Measurements from ENCODE around the gene MAD1L1. TPM values are rescaled to one million over a fixed set of nuclear protein-coding genes. Genes with fewer than 3 reads are reported as not detected.

Gene MAD1L1
- total and polyA plus RNA-seq, 2 of the 13 experiments (the other 11 are each of a cell fraction or from before 2014, with no cell fraction given) = 17.4 to 64.7 TPM

DNA sequence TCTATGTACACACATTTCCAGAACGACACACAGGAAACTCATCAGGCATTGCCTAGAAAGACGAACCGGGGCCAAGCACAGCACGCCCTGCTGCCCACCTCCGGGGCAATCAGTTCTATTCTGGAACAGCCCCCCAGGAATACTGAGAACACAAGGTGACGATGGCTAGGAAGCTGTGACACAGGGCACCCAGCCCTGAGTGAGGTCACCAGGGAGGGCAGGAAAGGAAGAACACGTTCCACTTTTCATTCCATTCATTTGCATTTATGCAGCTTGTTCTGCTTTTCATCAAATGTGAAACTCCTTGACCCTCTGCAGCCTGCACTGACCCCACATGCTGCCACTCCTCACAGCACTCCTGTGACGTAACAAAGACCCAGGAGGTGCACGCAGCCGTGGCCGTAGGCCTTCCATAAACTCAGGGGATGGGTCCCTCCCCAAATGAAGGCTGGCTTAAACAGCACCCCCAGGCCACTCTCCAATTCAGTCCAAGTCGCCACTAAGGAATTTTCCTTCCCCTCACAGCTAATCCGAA lies 28.9 kb downstream of the MAD1L1 start:
- ChIA-PET POLR2A (no interaction called here), CTCF (ENCODE audit: low intra/inter-chr PET ratio, low total read pairs) (no interaction called here)
- Histone ChIP-seq H3K9ac (ENCODE audit: insufficient read depth, low read depth, low read length) (no peak overlapping the region), H2AFZ (ENCODE audit: low read length) (no peak overlapping the region), H3K4me1 (ENCODE audit: insufficient read depth, low read length) (no peaks in the 10 kb centered on the region), H3K27me3 (ENCODE audit: control insufficient read depth in 1 of 2, insufficient read depth in 2 of 2, low read length in 2 of 2) (no peaks in the 10 kb centered on the region), H3K36me3 (replicated peaks in 1 of 2; ENCODE audit: control insufficient read depth in 1 of 2, insufficient read depth in 2 of 2, low read length in 2 of 2) (peaks cover 30 to 73% of the 10 kb centered on the region in 2 experiments; a peak in 4 of 5 replicates), H3K79me2 (ENCODE audit: insufficient read depth, low read length) (peaks cover 3% of the 10 kb centered on the region), H4K20me1 (ENCODE audit: insufficient read depth, low read length) (no peaks in the 10 kb centered on the region), H3K4me3 (replicated peaks in 1 of 3; ENCODE audit: insufficient read depth in 1 of 3, low read depth in 2 of 3, low read length in 3 of 3) (no peak overlapping the region), H3K27ac (ENCODE audit: extremely low read length, insufficient read depth, low read length) (no peak overlapping the region), H3K4me2 (ENCODE audit: low read depth, low read length) (no peak overlapping the region), H3K9me3 (ENCODE audit: low read length) (no peaks in the 10 kb centered on the region)
- no peak for FAIRE-seq
- TF ChIP-seq ASH2L (IDR thresholded peaks at IDR 0.05; ENCODE audit: insufficient read length, low read depth, low read length) = no peak
- TF ChIP-seq, protein P1, sequence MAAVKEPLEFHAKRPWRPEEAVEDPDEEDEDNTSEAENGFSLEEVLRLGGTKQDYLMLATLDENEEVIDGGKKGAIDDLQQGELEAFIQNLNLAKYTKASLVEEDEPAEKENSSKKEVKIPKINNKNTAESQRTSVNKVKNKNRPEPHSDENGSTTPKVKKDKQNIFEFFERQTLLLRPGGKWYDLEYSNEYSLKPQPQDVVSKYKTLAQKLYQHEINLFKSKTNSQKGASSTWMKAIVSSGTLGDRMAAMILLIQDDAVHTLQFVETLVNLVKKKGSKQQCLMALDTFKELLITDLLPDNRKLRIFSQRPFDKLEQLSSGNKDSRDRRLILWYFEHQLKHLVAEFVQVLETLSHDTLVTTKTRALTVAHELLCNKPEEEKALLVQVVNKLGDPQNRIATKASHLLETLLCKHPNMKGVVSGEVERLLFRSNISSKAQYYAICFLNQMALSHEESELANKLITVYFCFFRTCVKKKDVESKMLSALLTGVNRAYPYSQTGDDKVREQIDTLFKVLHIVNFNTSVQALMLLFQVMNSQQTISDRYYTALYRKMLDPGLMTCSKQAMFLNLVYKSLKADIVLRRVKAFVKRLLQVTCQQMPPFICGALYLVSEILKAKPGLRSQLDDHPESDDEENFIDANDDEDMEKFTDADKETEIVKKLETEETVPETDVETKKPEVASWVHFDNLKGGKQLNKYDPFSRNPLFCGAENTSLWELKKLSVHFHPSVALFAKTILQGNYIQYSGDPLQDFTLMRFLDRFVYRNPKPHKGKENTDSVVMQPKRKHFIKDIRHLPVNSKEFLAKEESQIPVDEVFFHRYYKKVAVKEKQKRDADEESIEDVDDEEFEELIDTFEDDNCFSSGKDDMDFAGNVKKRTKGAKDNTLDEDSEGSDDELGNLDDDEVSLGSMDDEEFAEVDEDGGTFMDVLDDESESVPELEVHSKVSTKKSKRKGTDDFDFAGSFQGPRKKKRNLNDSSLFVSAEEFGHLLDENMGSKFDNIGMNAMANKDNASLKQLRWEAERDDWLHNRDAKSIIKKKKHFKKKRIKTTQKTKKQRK (IDR thresholded peaks at IDR 0.05; ENCODE audit: low read length) = no peak
- no peak for TF ChIP-seq MAFG (CRISPR knock-in tag; IDR thresholded peaks at IDR 0.05)
- no peak for TF ChIP-seq NR1H2 (CRISPR knock-in tag; IDR thresholded peaks at IDR 0.05; ENCODE audit: borderline replicate concordance, low read depth)
- TF ChIP-seq, protein P2, sequence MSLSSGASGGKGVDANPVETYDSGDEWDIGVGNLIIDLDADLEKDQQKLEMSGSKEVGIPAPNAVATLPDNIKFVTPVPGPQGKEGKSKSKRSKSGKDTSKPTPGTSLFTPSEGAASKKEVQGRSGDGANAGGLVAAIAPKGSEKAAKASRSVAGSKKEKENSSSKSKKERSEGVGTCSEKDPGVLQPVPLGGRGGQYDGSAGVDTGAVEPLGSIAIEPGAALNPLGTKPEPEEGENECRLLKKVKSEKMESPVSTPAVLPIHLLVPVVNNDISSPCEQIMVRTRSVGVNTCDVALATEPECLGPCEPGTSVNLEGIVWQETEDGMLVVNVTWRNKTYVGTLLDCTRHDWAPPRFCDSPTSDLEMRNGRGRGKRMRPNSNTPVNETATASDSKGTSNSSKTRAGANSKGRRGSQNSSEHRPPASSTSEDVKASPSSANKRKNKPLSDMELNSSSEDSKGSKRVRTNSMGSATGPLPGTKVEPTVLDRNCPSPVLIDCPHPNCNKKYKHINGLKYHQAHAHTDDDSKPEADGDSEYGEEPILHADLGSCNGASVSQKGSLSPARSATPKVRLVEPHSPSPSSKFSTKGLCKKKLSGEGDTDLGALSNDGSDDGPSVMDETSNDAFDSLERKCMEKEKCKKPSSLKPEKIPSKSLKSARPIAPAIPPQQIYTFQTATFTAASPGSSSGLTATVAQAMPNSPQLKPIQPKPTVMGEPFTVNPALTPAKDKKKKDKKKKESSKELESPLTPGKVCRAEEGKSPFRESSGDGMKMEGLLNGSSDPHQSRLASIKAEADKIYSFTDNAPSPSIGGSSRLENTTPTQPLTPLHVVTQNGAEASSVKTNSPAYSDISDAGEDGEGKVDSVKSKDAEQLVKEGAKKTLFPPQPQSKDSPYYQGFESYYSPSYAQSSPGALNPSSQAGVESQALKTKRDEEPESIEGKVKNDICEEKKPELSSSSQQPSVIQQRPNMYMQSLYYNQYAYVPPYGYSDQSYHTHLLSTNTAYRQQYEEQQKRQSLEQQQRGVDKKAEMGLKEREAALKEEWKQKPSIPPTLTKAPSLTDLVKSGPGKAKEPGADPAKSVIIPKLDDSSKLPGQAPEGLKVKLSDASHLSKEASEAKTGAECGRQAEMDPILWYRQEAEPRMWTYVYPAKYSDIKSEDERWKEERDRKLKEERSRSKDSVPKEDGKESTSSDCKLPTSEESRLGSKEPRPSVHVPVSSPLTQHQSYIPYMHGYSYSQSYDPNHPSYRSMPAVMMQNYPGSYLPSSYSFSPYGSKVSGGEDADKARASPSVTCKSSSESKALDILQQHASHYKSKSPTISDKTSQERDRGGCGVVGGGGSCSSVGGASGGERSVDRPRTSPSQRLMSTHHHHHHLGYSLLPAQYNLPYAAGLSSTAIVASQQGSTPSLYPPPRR (CRISPR knock-in tag; IDR thresholded peaks at IDR 0.05; ENCODE audit: borderline replicate concordance) = no peak
- TF ChIP-seq MED13 (CRISPR knock-in tag; IDR thresholded peaks at IDR 0.05) = no peak
- no peak for TF ChIP-seq ZNF569 (CRISPR knock-in tag; IDR thresholded peaks at IDR 0.05; ENCODE audit: borderline replicate concordance)
- no peak for ATAC-seq
- in situ Hi-C loops (cut with HindIII; ENCODE audit: extremely low pct_ligation_motif_present, low pct_unique_long_range_greater_than_20kb) (loop anchor here (25.0 kb wide), 1 partner anchor 617 kb away; no protein-coding TSS in a partner anchor), intact Hi-C loops (cut with micrococcal nuclease; ENCODE audit: unreplicated experiment) (no loop called here)
- BruUV-seq (replicated peaks) = no TSS peak
- WGBS (ENCODE audit: low lambda C conversion rate) = 96% methylated on average over 11 of the region's 13 CpGs
- DNase-seq (ENCODE audit: low spot score) = no peak

Data from HepG2 (cell line).